Loucy (cell line): ENCODE data around the gene CPXM2.

Experiments used
- H2AFZ ChIP-seq: fragments of 200-600 bp; sonication (generic); 2 replicates; pipeline ENCODE4 v1.6.0; 2016; ENCODE audit warnings: antibody characterized with exemption, mild to moderate bottlenecking, low read length, moderate library complexity
- H3F3A ChIP-seq: fragments of 200-600 bp; 2 replicates; pipeline ENCODE4 v1.6.0; 2016; ENCODE audit warnings: antibody characterized with exemption, low read depth, mild to moderate bottlenecking
- H3K27me3 ChIP-seq: fragments of 200-600 bp; sonication (generic); 2 replicates; pipeline ENCODE4 v1.6.1; 2014; ENCODE audit warnings: low read length, mild to moderate bottlenecking; ENCODE audit not compliant: insufficient read depth, poor library complexity, severe bottlenecking
- H3K36me3 ChIP-seq: fragments of 200-600 bp; sonication (generic); 2 replicates; pipeline ENCODE4 v1.6.1; 2016; ENCODE audit warnings: low read length; ENCODE audit not compliant: insufficient read depth
- H3K4me1 ChIP-seq: fragments of 200-600 bp; sonication (generic); 2 replicates; pipeline ENCODE4 v1.5.1; 2014; ENCODE audit warnings: low read length, mild to moderate bottlenecking; ENCODE audit not compliant: insufficient read depth, poor library complexity, severe bottlenecking
- H3K4me2 ChIP-seq: fragments of 200-600 bp; sonication (generic); 2 replicates; pipeline ENCODE4 v1.6.0; 2014; ENCODE audit warnings: antibody characterized with exemption, low read length, low read depth, mild to moderate bottlenecking; ENCODE audit not compliant: poor library complexity, severe bottlenecking
- H3K4me3 ChIP-seq: fragments of 200-600 bp; sonication (generic); 2 replicates; pipeline ENCODE4 v1.5.1; 2014; ENCODE audit warnings: low read length, mild to moderate bottlenecking, mixed read lengths; ENCODE audit not compliant: poor library complexity, severe bottlenecking
- H3K79me2 ChIP-seq: fragments of 200-600 bp; sonication (generic); 2 replicates; pipeline ENCODE4 v1.6.1; 2014; ENCODE audit warnings: low read length; ENCODE audit not compliant: insufficient read depth
- H3K9ac ChIP-seq: fragments of 200-600 bp; sonication (generic); 2 replicates; pipeline ENCODE4 v1.6.0; 2014; ENCODE audit warnings: mild to moderate bottlenecking, low read depth, low read length, moderate library complexity; ENCODE audit not compliant: poor library complexity, severe bottlenecking
- H3K9me2 ChIP-seq: fragments of 200-600 bp; sonication (generic); replicated peaks from 2 replicates; pipeline ENCODE4 v1.6.1; 2016; ENCODE audit warnings: low read depth, low read length, mixed read lengths
- H3K9me3 ChIP-seq: fragments of 200-600 bp; sonication (generic); 2 replicates; pipeline ENCODE4 v1.6.1; 2014; ENCODE audit warnings: mild to moderate bottlenecking, antibody characterized with exemption, low read length, low read depth; ENCODE audit not compliant: insufficient read depth
- H4K20me1 ChIP-seq: fragments of 200-600 bp; sonication (generic); 2 replicates; pipeline ENCODE4 v1.6.0; 2014; ENCODE audit warnings: antibody characterized with exemption, low read length, mild to moderate bottlenecking; ENCODE audit not compliant: insufficient read depth, poor library complexity, severe bottlenecking
- CTCF ChIP-seq: fragments of 200-600 bp; sonication (generic); conservative IDR thresholded peaks from 2 replicates; pipeline ENCODE4 v1.5.1; 2014; ENCODE audit warnings: mild to moderate bottlenecking, antibody characterized with exemption, low read length
- EZH2phosphoT487 ChIP-seq: fragments of 200-600 bp; IDR thresholded peaks from 2 replicates; pipeline ENCODE4 v1.6.1; 2018; ENCODE audit warnings: antibody characterized with exemption, mild to moderate bottlenecking, moderate library complexity, borderline replicate concordance

The CPXM2 gene

GRCh38 chr10:123821136-123821535, 70.5 kb downstream of the CPXM2 start:
- TF ChIP-seq CTCF = no peak
- no peak for TF ChIP-seq EZH2phosphoT487
- no peak overlapping the region for H2AFZ ChIP-seq
- H3K4me1 ChIP-seq = no peaks in the 10 kb centered on the region
- H3K4me3 ChIP-seq = no peak overlapping the region
- peaks cover 2% of the 10 kb centered on the region; the same call in 1 of the 2 replicates for H3K9me3 ChIP-seq
- H3K4me2 ChIP-seq = no peak overlapping the region
- no peaks in the 10 kb centered on the region for H3K79me2 ChIP-seq
- no peaks in the 10 kb centered on the region for H3K27me3 ChIP-seq
- H4K20me1 ChIP-seq = no peaks in the 10 kb centered on the region
- H3K36me3 ChIP-seq = no peaks in the 10 kb centered on the region
- no peaks in the 10 kb centered on the region for H3F3A ChIP-seq
- H3K9me2 ChIP-seq = no peaks in the 10 kb centered on the region
- no peak overlapping the region for H3K9ac ChIP-seq

GRCh38 chr10:123809632-123810031, 82.0 kb downstream of the CPXM2 start:
- Histone ChIP-seq H2AFZ (no peak overlapping the region), H3K9ac (no peak overlapping the region), H3K9me2 (no peaks in the 10 kb centered on the region), H3K9me3 (no peaks in the 10 kb centered on the region), H3K36me3 (no peaks in the 10 kb centered on the region), H3K79me2 (no peaks in the 10 kb centered on the region), H3K4me3 (no peak overlapping the region), H3F3A (no peaks in the 10 kb centered on the region), H3K4me2 (no peak overlapping the region), H3K4me1 (no peaks in the 10 kb centered on the region), H3K27me3 (no peaks in the 10 kb centered on the region), H4K20me1 (no peaks in the 10 kb centered on the region)
- TF ChIP-seq CTCF = no peak

GRCh38 chr10:123808906-123809305, 82.7 kb downstream of the CPXM2 start:
- H2AFZ ChIP-seq = no peak overlapping the region
- H3K4me1 ChIP-seq = no peaks in the 10 kb centered on the region
- no peak overlapping the region for H3K4me2 ChIP-seq

More at GRCh38 chr10:123808906-123809305, 82.7 kb downstream of the CPXM2 start:
- Histone ChIP-seq H3K9me3 (no peaks in the 10 kb centered on the region), H3K4me3 (no peak overlapping the region), H3K9me2 (no peaks in the 10 kb centered on the region), H3F3A (no peaks in the 10 kb centered on the region), H3K36me3 (no peaks in the 10 kb centered on the region), H4K20me1 (no peaks in the 10 kb centered on the region), H3K27me3 (no peaks in the 10 kb centered on the region), H3K9ac (no peak overlapping the region), H3K79me2 (no peaks in the 10 kb centered on the region)
- no peak for TF ChIP-seq EZH2phosphoT487
- TF ChIP-seq CTCF = no peak
